ENCODE data around the gene CYP2F1. TPM values are rescaled to one million over a fixed set of nuclear protein-coding genes. Genes with fewer than 3 reads are reported as not detected.
A peak's percentile ranks its signal among the peaks of the same experiment; 100 is the strongest.

Gene CYP2F1
- total RNA-seq, result not detected
- not detected for polyA plus RNA-seq

GRCh38 chr19:41114132-41114531 lies at the start of gene CYP2F1:
CYP2F1 (plus strand) TSS chr19:41114432; CDS start chr19:41116189, 1,757 bp downstream.
- Histone ChIP-seq H3K36me3 (no peaks in the 10 kb centered on the region), H3K4me1 (no peaks in the 10 kb centered on the region), H3K9me3 (no peaks in the 10 kb centered on the region), H3K27me3 (no peaks in the 10 kb centered on the region), H3K27ac (no peak within 1 kb of the TSS), H3K4me3 (no peak within 1 kb of the TSS)
- ATAC-seq, result no peak
- intact Hi-C loops (cut with DNase I), result no loop called here
- DNase-seq, result peak in 1 of 6 donors; percentile 22
- TF ChIP-seq CTCF (IDR thresholded peaks at IDR 0.05), result no peak
- no peak for FAIRE-seq
- WGBS, 2 donors, result 61 to 65% methylated on average over 7 of the region's 7 CpGs

GRCh38 chr19:41064974-41065569 lies 49.2 kb upstream of the CYP2F1 start:
- no peak for ATAC-seq

GRCh38 chr19:41076286-41076685 lies 37.9 kb upstream of the CYP2F1 start:
- Histone ChIP-seq H3K4me1 (no peaks in the 10 kb centered on the region), H3K4me3 (no peak overlapping the region), H3K27ac (no peak overlapping the region), H3K27me3 (peaks cover 0 to 3% (median 1%) of the 10 kb centered on the region in 4 donors), H3K36me3 (no peaks in the 10 kb centered on the region), H3K9me3 (no peaks in the 10 kb centered on the region)
- ATAC-seq, result no peak
- no peak for TF ChIP-seq CTCF (IDR thresholded peaks at IDR 0.05)
- FAIRE-seq, result no peak
- 78 to 79% methylated on average over 3 of the region's 3 CpGs for WGBS, 2 donors
- DNase-seq, result no peak
- intact Hi-C loops (cut with DNase I), result no loop called here

More at GRCh38 chr19:41064974-41065569, 49.2 kb upstream of the CYP2F1 start:
- Histone ChIP-seq H3K27me3 (peaks cover 0 to 8% (median 0%) of the 10 kb centered on the region in 4 donors), H3K36me3 (no peaks in the 10 kb centered on the region), H3K4me1 (no peaks in the 10 kb centered on the region), H3K4me3 (no peak overlapping the region), H3K27ac (no peak overlapping the region), H3K9me3 (no peaks in the 10 kb centered on the region)
- no peak for DNase-seq
- intact Hi-C loops (cut with DNase I), result no loop called here
- no peak for FAIRE-seq
- TF ChIP-seq CTCF (IDR thresholded peaks at IDR 0.05), result no peak
- 54 to 59% methylated on average over 7 of the region's 7 CpGs for WGBS, 2 donors

GRCh38 chr19:41083516-41083915 lies 30.7 kb upstream of the CYP2F1 start:
- Histone ChIP-seq H3K27me3 (peaks cover 0 to 5% (median 4%) of the 10 kb centered on the region in 4 donors), H3K4me3 (no peak overlapping the region), H3K9me3 (no peaks in the 10 kb centered on the region), H3K36me3 (no peaks in the 10 kb centered on the region), H3K4me1 (no peaks in the 10 kb centered on the region), H3K27ac (no peak overlapping the region)
- ATAC-seq (no peak), FAIRE-seq (no peak), DNase-seq (no peak)
- intact Hi-C loops (cut with DNase I), result no loop called here
- no peak for TF ChIP-seq CTCF (IDR thresholded peaks at IDR 0.05)
- 61 to 63% methylated on average over 2 of the region's 2 CpGs for WGBS, 2 donors

GRCh38 chr19:41085748-41086415 lies 28.4 kb upstream of the CYP2F1 start:
- DNase-seq (no peak), ATAC-seq (no peak), FAIRE-seq (no peak)
- TF ChIP-seq CTCF (IDR thresholded peaks at IDR 0.05), result no peak
- Histone ChIP-seq H3K27ac (no peak overlapping the region), H3K27me3 (peaks cover 0 to 4% (median 1%) of the 10 kb centered on the region in 4 donors), H3K9me3 (no peaks in the 10 kb centered on the region), H3K36me3 (no peaks in the 10 kb centered on the region), H3K4me1 (no peaks in the 10 kb centered on the region), H3K4me3 (no peak overlapping the region)
- intact Hi-C loops (cut with DNase I), result no loop called here
- WGBS, 2 donors, result 15 to 36% methylated on average over 1 of the region's 1 CpG

Data from pancreas (tissue), 10 donors.